ENCODE data around the gene CORIN.
"Not testable (repeated sequence)": the region's sequence is repeated elsewhere in the genome, so short reads cannot be mapped to it uniquely, and the experiment has no call there.

Gene CORIN

GRCh38 chr4:47762376-47763266 lies 75.2 kb downstream of the CORIN start:
- DNase-seq = no peak

- not testable (repeated sequence) for DNase-seq
Measured at GRCh38 chr4:47753316-47753715, 84.6 kb downstream of the CORIN start.

DNA sequence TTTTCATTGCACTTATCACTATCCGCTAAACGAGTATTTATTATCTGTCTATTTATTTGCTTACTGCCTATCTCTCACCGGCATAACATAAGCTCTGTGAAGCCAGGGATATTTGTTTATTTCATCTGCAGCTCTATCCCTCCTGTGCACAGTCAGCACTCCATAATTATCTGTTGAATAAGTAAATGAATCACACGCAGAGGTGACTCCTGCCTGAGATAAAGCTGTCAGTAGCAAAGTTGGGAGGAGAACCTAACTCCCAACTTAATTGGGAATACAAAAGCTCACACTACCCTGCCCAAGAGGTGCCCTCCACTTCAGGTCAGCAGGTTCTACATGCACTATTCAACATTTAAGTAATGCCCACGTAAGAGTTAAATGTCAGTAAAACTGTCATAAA lies 85.7 kb downstream of the CORIN start:
- no peak for DNase-seq

- DNase-seq = no peak
Measured at GRCh38 chr4:47750788-47751187, 87.1 kb downstream of the CORIN start.

GRCh38 chr4:47749858-47750257 lies 88.0 kb downstream of the CORIN start:
- no peak for DNase-seq

GRCh38 chr4:47749060-47749459 lies 88.8 kb downstream of the CORIN start:
- DNase-seq = no peak

DNA sequence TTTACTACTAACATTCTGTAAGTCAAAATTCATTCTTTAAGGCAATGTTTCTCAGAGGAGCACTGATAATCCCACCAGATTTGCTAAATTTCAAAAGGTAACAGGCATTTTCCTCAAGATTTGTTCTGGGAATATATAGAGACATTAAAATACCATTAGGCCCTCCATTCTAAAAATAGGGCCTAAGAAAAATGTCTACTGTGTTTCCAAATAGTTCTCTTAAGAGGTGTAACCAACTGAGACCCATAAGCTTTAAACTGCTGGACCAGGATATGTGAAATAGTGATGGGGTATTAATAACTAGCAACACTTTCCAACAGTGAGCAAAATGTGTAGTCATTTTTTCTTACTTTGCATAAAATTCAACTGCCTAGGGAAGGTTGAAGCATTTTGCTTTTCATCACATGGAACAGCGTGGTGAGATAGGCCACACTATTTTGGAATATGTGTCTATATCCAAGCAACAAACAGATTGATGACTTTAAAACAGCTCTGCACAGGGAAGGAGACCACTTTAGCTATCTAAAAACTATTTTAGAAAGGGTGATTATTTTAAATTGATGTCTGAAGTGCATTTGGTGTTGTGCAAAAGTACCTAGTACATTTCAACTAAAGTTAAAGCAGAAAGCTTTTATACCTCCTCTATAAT lies 89.9 kb downstream of the CORIN start:
- no peak for DNase-seq

DNA sequence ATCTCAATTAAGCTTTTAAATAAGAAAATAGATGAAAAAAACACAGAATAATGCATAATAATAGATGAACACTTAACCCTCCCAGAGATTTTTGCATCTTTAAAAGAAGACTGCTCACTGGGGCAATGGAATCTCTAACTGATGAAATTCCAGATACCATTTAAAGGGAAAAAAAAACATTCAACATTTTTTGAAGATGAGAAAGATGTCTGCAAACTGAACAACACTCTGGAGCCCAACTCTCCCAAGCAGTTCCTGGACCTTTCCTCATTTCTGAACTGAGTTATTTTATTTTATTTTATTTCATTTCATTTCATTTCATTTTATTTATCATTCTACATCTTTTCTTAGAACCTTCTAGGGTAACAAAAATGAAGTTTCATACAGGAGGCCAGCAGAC lies 90.7 kb downstream of the CORIN start:
- no peak for DNase-seq

- no peak for DNase-seq
Measured at GRCh38 chr4:47746122-47746521, 91.7 kb downstream of the CORIN start.

DNA sequence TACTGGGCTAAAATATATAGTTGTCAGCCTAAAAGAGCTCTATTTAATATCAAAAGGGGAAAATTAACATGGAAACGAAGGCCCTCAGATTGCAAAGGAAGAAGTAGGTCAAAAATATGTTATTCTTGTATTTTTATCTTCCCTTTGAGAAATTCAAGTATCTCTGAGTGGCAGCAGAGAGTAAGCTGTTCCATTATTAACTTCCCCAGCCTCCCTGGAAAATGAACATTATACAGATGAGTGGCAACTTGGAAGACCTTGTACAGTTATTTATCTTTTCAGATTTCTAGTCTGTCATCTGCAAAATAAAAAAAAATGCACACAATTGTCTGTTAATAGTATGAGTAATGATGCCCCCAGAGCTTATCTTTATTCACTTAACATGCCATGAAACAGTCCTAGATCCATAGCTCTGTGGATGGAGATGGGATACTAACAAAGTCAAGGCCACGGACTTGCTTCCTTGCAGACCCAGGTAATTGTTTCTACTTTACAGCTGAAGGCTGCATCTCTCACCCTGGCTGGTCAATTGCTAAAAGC lies 93.0 kb downstream of the CORIN start:
- no peak for DNase-seq

GRCh38 chr4:47744253-47744652 lies 93.6 kb downstream of the CORIN start:
- no peak for DNase-seq

DNA sequence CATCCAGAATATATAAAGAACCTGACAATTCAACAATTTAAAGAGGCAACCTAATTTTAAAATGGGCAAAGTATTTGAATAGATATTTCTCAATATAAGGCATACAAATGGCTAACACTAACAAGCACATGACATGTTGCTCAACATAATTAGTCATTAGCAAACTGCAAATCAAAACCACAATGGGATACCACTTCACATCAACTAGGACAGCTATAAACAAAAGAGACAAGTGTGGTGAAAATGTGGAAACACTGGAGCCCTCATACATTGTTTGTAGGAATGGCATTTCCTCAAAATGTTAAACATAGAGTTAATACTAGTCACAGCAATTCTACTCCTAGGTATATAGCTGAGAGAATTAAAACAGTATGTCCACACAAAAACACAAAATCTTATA lies 96.7 kb downstream of the CORIN start:
- DNase-seq = peak; percentile 64

GRCh38 chr4:47737326-47737725 lies 100.5 kb downstream of the CORIN start:
- DNase-seq = no peak

GRCh38 chr4:47736555-47736954 lies 101.3 kb downstream of the CORIN start:
- no peak for DNase-seq

DNA sequence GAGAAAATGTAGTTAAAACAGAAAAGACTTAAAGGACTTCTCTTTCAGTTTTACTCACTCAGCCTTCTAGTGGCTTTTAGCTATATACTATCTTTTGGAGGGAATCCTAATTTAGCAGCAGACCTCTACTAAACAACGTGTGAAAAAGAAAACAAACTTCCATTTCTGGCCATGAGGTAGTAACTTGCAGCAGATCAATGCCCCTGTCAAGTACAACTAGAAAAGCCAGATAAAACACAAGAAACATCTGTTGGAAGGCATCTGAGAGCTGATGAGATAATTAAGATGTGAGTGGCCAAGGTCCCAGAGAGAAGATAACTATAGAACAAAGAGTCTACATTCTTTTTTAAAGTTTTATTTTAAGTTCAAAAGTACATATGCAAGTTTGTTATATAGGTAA lies 101.7 kb downstream of the CORIN start:
- no peak for DNase-seq

DNA sequence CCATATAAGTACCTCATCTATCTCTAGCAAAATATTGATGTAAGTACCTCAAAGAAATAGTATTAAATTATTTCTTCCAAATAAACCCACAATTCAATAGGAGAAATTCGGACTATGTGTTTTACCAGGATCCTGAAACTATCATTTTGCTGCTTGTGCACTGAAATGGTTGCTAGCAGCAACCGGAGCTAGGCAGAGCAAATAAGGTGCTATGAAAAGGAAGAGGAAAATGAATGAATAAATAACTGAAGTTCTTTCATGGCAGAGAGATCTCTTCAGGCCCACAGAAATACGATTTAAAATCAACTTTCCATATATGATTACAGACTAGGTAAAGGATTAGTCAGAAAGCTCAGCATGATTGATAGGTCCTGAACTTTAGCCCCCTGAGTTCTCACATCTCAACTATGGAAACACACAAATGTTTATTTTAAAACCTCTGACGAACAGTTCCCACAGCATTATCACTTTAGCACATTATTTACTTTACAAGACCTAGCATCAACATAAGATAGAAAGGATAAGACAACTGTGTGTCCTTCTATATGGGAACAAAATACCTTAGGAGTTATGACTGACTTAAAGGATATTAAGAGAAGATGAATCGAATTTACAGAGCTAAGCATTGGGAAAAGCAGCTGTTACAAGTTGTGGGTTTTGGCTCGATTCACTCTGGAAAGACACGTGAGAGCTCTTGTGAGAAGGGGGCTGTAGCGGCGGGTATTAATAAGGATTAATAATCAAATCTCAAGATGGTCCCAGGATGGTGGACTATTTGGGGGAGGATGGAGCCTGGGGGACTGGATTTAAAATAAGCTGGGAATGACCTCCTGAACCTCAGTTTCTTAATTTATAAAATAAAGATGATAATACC lies 104.3 kb downstream of the CORIN start:
- DNase-seq = no peak

GRCh38 chr4:47731182-47731581 lies 106.7 kb downstream of the CORIN start:
- DNase-seq = no peak

GRCh38 chr4:47729131-47729680 lies 108.7 kb downstream of the CORIN start:
- no peak for DNase-seq

DNA sequence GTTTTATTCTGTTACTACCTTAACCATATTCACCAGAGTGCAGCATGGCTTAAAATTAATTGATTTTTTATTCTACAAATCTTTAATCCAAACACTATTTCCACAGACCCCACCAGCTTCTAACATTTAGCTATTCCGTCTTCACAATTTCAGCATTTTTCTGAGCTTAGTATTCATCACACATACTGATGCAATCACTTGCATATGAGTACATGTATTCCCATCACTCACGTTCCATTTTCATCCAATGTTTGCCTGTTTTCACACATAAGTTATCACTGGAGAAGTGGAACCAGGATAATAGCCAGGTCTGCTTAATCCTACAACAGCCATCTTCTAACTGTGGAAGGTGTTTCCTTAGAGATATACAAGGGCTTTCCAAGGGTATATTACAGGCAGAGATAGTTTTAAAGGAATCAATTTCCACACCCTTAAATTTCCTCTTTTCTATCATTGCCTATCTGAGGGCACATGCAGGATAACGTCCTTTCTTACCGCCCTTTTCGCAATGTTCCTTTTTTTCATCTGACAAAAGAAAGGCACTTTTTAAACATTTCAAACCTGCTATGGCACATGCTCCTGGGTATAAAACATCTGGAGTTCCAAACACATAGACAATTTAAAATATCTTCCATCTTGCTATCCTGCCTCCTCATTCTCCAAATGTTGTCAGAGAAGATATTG lies 115.8 kb downstream of the CORIN start:
- DNase-seq = no peak

GRCh38 chr4:47721485-47721884 lies 116.4 kb downstream of the CORIN start:
- no peak for DNase-seq

- no peak for DNase-seq
Measured at GRCh38 chr4:47720787-47721186, 117.1 kb downstream of the CORIN start.

- no peak for DNase-seq
Measured at GRCh38 chr4:47719576-47719975, 118.3 kb downstream of the CORIN start.
